Body of pancreas (tissue), 4 donors: ENCODE measurements around the gene MXD4. TPM values are rescaled to one million over a fixed set of nuclear protein-coding genes. Genes with fewer than 3 reads are reported as not detected.

Experiments used
- ATAC-seq: fragments of 150-250 bp; one replicate; pipeline ENCODE4 v1.9.1; 2016
- DNase-seq, 4 donors: peaks; one replicate each; pipeline ENCODE4 v3.0.0-alpha.2; 2019
- H3K27ac ChIP-seq, 4 donors: fragments of 200-600 bp; sonication (generic); 1 replicate in 3 of 4; 2 replicates in 1 of 4; pipeline versions ENCODE4 v1.5.1 to v1.6.1; 2016 to 2019; ENCODE audit warnings: mild to moderate bottlenecking in 1 of 4, mixed read lengths in 1 of 4, moderate library complexity in 1 of 4
- H3K27me3 ChIP-seq, 2 donors: fragments of 200-600 bp; sonication (generic); one replicate each; pipeline ENCODE4 v1.6.0; 2016; ENCODE audit warnings: mild to moderate bottlenecking in 1 of 2
- H3K36me3 ChIP-seq, 2 donors: fragments of 200-600 bp; sonication (generic); replicated peaks in 1 of 2; 2 replicates each; pipeline ENCODE4 v1.5.1; 2016; ENCODE audit warnings: low read depth in 2 of 2; ENCODE audit not compliant: insufficient read depth in 1 of 2
- H3K4me1 ChIP-seq: fragments of 200-600 bp; sonication (generic); one replicate; pipeline ENCODE4 v1.6.0; 2016
- H3K4me3 ChIP-seq, 2 donors: fragments of 200-600 bp; sonication (generic); 1 replicate in 1 of 2; 2 replicates in 1 of 2; pipeline ENCODE4 v1.5.1; 2016 to 2019
- H3K9me3 ChIP-seq, 3 donors: fragments of 200-600 bp; sonication (generic); 1 replicate in 2 of 3; 2 replicates in 1 of 3; pipeline ENCODE4 v1.5.1; 2016
- POLR2A ChIP-seq, 3 donors: fragments of 450-650 bp; IDR thresholded peaks; one replicate each; pipeline ENCODE4 v1.6.1; 2016; ENCODE audit warnings: antibody characterized with exemption in 3 of 3, mild to moderate bottlenecking in 2 of 3
- WGBS, 2 donors: methylation state at CpG; one replicate each; pipeline ENCODE4 v1.1.5; 2017; 5-methylcytosine and 5-hydroxymethylcytosine counted together
- intact Hi-C: fragments of 100-400 bp; cut with DNase I; formaldehyde crosslinking; loops from one replicate; pipeline ENCODE4 v1.15.1; 2023
- total RNA-seq, 2 donors: library from RNA; depleted of rRNA; stranded (reverse); fragments of >200 nt; gene quantifications; one replicate each; pipeline ENCODE4 v1.1.0, GENCODE V29; 2016
- TF ChIP-seq, protein P1 (sequence below), 7 experiments: fragments of 450-650 bp in 4 of 7; fragments of 200-600 bp in 3 of 7; sonication (generic) in 3 of 7; IDR thresholded peaks; one replicate each; pipeline ENCODE4 v1.5.1; 2016 to 2019; ENCODE audit warnings: antibody characterized with exemption in 7 of 7

Gene MXD4
- total RNA-seq, 2 donors from 2014 or later = 40.7 to 45.5 TPM

DNA sequence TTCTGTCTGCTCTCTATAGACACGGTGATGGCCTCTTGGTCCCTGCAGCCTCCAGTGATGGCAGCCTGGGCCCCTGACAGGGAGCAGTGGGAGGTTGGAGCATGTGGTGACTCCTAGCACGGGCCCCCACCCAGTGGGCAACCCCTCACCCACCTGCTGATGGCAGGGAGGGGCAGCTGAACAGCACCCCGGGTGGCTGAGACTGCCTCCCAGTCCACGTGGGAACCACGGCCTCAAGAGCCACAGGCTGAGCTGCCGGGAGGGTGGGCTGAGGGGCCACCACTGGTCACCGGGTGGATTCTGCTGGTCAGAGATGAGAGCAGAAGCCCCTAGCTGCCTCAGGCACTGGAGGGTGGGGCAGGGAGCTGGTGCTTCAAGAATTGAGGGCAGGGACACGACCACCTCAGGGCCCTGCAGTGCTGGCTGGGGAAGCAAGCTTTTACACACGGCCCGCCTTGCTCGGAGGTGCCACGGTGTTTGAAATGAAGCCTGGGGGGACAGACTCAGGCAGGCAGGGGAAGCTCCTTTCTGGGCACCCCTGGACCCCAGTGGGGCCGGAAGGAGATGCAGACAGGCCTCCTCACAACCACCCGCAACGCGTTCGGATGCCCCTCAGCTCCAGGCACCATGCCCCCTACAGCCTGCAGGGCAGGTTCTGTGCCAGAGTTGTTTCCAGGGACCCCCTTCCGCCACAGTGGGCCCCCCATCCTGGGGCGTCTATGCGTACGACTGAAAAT lies 13.7 kb downstream of the MXD4 start:
- no peak for ATAC-seq
- no peak overlapping the region for H3K27ac ChIP-seq
- no peak overlapping the region for H3K4me3 ChIP-seq
- no peaks in the 10 kb centered on the region for H3K27me3 ChIP-seq
- 88 to 91% methylated on average over 6 to 21 of the region's 21 CpGs for WGBS, 2 donors
- intact Hi-C loops = no loop called here
- no peaks in the 10 kb centered on the region for H3K4me1 ChIP-seq
- peaks cover 0 to 26% of the 10 kb centered on the region in 2 donors for H3K36me3 ChIP-seq
- H3K9me3 ChIP-seq = no peaks in the 10 kb centered on the region
- no peak for TF ChIP-seq POLR2A (IDR thresholded peaks at IDR 0.05)
- TF ChIP-seq, protein P1, sequence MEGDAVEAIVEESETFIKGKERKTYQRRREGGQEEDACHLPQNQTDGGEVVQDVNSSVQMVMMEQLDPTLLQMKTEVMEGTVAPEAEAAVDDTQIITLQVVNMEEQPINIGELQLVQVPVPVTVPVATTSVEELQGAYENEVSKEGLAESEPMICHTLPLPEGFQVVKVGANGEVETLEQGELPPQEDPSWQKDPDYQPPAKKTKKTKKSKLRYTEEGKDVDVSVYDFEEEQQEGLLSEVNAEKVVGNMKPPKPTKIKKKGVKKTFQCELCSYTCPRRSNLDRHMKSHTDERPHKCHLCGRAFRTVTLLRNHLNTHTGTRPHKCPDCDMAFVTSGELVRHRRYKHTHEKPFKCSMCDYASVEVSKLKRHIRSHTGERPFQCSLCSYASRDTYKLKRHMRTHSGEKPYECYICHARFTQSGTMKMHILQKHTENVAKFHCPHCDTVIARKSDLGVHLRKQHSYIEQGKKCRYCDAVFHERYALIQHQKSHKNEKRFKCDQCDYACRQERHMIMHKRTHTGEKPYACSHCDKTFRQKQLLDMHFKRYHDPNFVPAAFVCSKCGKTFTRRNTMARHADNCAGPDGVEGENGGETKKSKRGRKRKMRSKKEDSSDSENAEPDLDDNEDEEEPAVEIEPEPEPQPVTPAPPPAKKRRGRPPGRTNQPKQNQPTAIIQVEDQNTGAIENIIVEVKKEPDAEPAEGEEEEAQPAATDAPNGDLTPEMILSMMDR (IDR thresholded peaks at IDR 0.05) = no peak
- DNase-seq = peak in 2 of 4 donors; percentile 9 to 10

DNA sequence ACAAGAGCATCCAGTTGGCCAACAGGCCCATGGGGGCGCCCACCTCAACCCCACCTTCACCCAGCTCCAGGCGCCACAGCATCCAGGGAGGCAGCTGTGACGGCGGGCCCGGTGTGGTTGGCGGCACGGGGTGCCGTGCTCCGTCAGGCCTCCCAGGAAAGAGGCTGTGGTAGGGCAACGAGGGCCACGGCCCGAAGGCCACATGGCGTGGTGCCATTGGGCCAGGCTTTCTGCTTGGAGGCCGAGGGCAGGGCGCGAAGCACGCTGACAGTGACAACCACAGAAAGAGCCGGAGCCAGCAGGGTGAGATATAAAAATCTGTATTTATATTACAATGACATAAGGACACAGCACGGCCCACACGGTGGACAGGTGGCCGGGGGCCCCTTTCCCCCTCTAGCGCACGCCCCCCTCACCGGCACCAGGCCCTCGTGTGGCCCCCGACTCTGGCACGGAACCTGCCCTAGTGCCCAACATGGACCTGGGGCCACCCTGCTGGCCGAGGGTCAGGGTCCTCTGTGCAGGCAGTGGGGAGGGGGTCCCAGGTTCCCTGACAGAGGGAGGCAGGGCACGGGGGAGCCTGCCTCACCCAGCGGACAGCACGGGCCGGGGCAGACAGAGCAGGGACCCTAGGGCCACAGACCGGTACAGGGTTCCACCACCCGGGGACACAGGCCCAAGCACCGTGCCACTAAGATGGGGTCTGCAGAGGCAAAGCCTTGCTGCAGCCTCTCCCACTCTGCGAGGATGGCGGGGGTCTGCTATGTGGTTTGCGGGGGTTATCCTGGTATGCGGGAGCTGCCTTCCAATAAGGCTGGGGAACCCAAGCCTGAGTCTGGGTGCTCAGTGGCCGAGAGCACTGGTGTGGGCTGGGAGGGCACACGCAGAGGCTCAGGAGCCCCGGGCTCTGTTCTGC lies 14.5 kb downstream of the MXD4 start:
- TF ChIP-seq, protein P1 (IDR thresholded peaks at IDR 0.05) = no peak
- TF ChIP-seq POLR2A (IDR thresholded peaks at IDR 0.05) = no peak
- 83 to 88% methylated on average over 23 to 35 of the region's 42 CpGs for WGBS, 2 donors

DNA sequence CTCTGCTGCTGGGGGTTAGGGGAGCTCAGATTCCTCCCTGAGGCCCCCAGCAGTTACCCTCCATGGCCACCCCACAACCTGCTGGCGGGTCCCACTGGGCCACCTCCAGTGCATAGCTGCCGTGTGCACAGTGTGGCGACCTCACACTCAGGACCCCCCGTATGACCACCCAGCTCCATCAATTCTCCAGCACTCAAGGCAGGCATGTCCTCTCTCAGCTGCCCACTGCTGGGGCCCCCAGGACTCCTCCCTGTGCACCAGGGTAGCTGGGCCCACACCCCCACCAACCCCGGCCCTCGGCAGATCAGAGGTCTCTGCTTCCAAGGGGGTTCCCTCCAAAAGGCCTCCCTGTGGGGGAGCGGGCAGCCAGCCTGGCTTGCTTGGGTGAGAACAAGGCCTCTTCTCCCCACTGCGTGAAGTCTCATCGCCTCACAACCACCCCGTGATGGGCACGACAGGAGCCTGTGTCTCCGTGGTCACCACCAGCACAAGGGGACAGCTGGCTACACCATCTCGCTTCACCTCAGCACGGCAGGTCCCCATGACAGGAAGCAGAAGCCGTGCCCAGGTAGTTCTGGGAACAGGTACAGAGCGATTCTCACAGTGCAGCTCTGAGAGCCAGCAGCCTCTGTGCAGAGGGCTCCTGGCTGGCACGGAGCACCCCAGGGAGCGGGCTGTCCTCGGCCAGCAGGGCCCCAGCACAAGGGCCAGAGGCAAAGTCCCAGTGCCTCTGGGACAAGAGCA lies 15.4 kb downstream of the MXD4 start:
- DNase-seq (peak in 2 of 4 donors; percentile 11), ATAC-seq (no peak)
- no peaks in the 10 kb centered on the region for H3K9me3 ChIP-seq
- no peak for TF ChIP-seq POLR2A (IDR thresholded peaks at IDR 0.05)
- TF ChIP-seq, protein P1 (IDR thresholded peaks at IDR 0.05) = no peak
- H3K27ac ChIP-seq = no peak overlapping the region
- intact Hi-C loops = no loop called here
- peaks cover 3% of the 10 kb centered on the region for H3K4me1 ChIP-seq
- 87 to 90% methylated on average over 3 to 15 of the region's 19 CpGs for WGBS, 2 donors
- no peak overlapping the region for H3K4me3 ChIP-seq
- H3K36me3 ChIP-seq = peaks cover 0 to 20% of the 10 kb centered on the region in 2 donors
- no peaks in the 10 kb centered on the region for H3K27me3 ChIP-seq

More for the DNA sequence above, 14.5 kb downstream of the MXD4 start:
- H3K36me3 ChIP-seq = peaks cover 0 to 23% of the 10 kb centered on the region in 2 donors
- ATAC-seq (no peak), DNase-seq (peak in 3 of 4 donors; percentile 10 to 14 (median 13))
- no peaks in the 10 kb centered on the region for H3K27me3 ChIP-seq
- no peaks in the 10 kb centered on the region for H3K9me3 ChIP-seq
- H3K4me3 ChIP-seq = no peak overlapping the region
- peaks cover 1% of the 10 kb centered on the region for H3K4me1 ChIP-seq
- intact Hi-C loops = no loop called here
- no peak overlapping the region for H3K27ac ChIP-seq

DNA sequence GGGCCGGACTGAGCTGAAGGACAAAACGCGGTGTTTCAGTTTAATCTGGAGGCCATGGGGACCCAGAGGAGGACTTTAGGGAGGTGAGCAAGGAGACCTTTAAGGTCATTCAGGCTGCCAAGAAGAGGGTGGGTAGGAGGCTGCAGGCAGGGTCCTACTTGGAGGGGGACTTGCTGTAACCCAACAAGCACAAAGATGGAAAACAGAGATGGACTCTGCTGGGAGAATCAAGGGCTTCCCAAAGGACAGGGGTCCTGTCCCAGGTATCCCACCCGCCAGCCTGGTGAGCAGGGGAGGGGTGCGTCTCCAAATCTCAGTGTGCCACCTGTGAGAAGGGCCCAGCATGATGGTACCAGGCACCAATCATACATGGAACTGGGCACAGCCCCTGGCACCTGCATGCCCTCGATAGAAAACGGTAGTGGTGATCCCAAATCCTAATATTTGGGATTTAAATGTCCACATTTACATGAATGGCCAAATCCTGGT lies 16.1 kb downstream of the MXD4 start:
- intact Hi-C loops = no loop called here
- peaks cover 0 to 13% of the 10 kb centered on the region in 2 donors for H3K36me3 ChIP-seq
- no peak for DNase-seq
- ATAC-seq = no peak
- TF ChIP-seq, protein P1 (IDR thresholded peaks at IDR 0.05) = no peak
- no peak for TF ChIP-seq POLR2A (IDR thresholded peaks at IDR 0.05)
- no peak overlapping the region for H3K4me3 ChIP-seq
- WGBS, 2 donors = 74% methylated on average over 7 of the region's 7 CpGs
- no peaks in the 10 kb centered on the region for H3K9me3 ChIP-seq
- no peak overlapping the region for H3K27ac ChIP-seq
- no peaks in the 10 kb centered on the region for H3K27me3 ChIP-seq
- peaks cover 6% of the 10 kb centered on the region for H3K4me1 ChIP-seq
